Measurements from ENCODE around the gene TTC22.
A peak's percentile ranks its signal among the peaks of the same experiment; 100 is the strongest.
"Not testable (repeated sequence)": the region's sequence is repeated elsewhere in the genome, so short reads cannot be mapped to it uniquely, and the experiment has no call there.

Gene TTC22

GRCh38 chr1:54781023-54781723 is 19.9 kb downstream of the TTC22 start:
- no peak for DNase-seq

- no peak for DNase-seq
Measured at GRCh38 chr1:54777431-54777830, 23.7 kb downstream of the TTC22 start.

DNA sequence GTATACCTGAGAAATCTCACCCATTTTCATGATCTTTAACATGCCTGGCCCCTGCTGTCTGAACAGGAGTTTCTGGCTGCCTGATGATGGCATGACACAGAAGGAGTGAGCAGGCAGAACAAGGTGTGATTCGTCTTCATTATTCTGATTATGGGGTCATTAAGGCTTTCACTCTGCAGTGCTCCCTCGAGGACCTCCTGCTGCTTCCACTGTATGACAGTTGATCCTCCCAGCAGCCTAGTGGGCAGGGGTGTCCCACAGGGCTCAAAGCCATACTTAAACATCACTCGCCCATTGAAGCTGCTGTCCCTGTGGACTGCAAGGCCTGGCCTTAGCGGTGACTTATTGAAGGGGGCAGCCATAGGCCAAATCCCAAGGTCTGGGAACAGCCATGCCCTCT is 24.1 kb downstream of the TTC22 start:
- DNase-seq: no peak

DNA sequence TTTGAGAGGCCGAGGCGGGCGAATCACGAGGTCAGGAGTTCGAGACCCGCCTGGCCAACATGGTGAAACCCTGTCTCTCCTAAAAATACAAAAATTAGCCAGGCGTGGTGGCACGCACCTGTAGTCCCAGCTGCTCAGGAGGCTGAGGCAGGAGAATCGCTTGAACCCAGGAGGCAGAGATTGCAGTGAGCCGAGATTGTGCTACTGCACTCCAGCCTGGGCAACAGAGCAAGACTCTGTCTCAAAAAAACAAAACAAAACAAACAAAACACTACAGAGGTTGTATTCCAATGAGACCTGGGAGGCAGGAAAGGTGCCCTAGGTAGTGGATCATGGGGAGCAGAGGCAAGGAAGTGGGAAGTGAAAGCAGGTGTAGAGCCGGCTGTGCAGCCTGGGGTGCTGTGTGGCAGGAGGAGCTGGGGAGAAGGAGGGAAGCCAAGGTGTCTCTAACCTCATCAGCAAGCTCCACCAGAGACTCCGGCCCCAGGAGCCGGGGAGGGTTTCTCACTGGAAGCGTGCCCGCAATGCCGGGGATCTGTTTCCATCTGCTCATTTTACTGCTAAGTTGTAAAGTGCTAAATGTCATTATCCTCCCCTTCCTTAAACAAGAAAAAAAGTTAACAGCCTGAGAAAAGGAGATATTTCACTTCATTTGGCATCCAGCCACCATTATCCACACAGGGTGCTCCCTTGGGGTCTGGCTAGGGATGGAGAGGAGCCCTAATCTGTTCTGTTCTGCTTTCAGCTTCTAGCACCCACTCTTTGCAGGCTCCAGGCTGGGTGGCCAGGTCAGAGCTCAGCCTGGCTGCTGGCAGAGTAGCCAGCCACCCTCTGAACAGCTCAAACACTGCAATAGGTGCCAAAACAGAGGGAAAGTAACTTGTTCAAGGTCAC is 25.0 kb downstream of the TTC22 start:
- not testable (repeated sequence) for DNase-seq

DNA sequence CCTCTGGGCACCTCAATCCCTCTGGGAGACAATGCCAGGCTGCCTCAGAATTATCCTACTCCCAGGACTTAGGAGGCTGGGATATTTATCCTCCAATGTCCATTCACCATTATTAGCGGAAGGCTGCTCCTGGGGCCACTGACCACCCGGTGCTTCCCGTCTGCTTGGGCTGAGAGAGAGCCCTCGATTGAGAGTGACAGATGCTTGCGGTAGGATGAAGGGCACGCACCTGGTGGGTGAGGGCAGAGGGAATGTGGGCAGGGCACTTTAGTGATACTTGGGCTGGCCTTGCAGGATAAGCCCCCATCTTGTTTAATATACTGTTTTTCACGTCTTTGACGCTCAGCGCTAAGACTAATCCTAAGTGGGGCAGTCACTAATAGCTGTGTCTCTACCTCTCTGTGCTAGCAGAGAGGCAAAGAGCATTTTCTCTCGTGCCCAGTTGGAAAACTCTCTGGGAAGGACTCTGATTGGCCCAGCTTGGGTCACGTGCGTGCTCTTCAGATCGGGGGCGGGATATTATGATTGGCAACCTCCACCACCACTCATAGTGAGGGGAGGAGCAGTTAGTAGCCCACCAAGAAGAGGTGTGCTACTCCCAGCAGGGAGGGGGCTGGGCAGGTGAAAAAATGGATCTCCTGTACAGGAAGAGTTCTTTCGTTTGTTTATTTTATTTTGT is 26.2 kb downstream of the TTC22 start:
- DNase-seq: peak; percentile 13

DNA sequence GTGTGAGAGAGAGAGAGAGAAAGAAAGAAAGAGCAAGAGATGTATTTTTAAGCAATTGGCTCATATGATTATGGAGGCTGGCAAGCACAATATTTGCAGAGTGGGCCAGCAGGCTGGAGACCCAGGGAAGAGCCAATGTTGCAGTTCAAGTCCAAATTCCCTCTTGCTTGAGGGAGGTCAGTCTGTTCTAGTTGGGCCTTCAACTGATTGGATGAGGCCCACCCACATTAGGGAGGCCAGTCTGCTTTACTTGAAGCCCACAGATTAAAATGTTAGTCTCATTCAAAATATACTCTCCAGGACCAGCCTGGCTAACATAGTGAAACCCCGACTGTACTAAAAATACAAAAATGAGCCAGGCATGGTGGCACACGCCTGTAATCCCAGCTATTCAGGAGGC is 28.2 kb downstream of the TTC22 start:
- no peak for DNase-seq

DNA sequence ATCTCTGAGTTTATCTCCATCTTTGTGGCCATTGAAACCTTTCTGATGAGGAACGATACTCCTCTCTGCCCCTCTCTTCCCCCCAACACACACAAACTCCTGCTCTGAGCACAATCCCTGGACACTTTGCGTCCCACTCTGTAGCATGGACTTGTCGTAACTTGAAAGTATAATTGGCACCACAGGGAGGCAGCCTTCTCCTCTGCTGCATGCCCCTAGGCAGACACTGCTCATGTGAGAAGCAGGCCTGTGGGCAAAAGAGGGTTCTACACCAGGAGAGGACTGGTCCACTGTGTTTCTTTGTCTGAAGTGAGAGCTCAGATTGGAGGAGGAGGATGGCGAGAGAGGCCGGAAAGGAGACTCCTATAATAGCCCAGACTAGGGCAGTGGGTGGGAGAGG is 33.0 kb downstream of the TTC22 start:
- DNase-seq: no peak

DNA sequence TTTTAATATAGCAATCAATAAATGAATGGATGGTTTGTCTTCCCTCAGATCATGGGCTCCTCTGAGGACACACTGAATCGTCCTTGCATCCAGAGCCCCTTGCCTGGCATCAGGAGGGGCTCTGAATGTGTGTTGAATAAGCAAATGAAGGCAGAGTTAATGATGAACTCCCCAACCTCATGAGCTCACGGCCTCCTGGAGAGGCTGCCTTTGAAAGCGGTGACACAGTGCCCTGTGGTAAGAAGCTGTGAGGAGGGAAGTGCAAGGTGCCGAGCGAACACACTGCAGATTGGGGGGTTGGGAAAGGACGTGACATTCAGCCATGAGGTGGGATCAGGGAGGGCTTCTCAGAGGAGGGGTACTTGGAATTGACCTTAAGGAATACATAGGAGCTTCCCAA is 33.6 kb downstream of the TTC22 start:
- DNase-seq: no peak

GRCh38 chr1:54766726-54767125 is 34.4 kb downstream of the TTC22 start:
- DNase-seq: no peak

GRCh38 chr1:54764922-54765561 is 36.1 kb downstream of the TTC22 start:
- no peak for DNase-seq

GRCh38 chr1:54764133-54764921 is 36.8 kb downstream of the TTC22 start, which contains the start of gene PARS2:
PARS2 (minus strand) TSS chr1:54764523; CDS start chr1:54759161, 5,362 bp downstream.
- peak; percentile 99 for DNase-seq

GRCh38 chr1:54763816-54764132 is 37.3 kb downstream of the TTC22 start:
- peak; percentile 40 for DNase-seq

DNA sequence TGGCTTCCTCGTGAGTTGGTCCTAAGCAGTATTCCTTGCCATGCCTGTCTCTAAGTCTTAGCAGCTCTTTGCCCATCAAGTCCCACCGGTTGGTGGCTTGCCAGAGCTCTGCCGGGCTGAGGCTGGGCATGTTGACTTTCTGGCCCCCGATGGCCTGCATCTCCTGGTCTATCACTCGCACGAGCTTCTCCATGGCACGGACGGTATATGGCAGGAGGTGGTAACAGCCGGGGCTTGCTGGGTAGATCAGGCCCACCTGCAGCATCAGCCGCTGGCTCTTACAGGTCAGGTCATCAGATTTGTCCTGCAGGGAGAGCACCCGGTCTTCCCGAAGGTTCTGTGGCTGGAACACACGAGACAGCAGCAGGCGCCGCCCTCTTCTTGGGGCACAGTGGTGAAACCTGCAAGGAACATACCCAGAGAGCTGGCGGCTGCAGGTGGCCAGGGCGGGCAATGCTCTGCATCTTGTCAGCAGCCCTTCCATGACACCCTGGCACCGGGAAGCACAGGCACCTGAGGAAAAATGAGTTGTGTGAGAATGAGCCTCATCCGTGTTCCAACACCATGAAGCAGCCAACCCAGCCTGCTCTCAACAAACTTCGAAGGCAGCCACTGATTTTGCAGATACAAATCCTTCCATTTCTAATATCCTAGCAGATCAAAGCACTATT is 42.3 kb downstream of the TTC22 start:
- no peak for DNase-seq

GRCh38 chr1:54757833-54758232 is 43.3 kb downstream of the TTC22 start:
- no peak for DNase-seq

GRCh38 chr1:54754486-54755285 is 46.4 kb downstream of the TTC22 start:
- DNase-seq: no peak

DNA sequence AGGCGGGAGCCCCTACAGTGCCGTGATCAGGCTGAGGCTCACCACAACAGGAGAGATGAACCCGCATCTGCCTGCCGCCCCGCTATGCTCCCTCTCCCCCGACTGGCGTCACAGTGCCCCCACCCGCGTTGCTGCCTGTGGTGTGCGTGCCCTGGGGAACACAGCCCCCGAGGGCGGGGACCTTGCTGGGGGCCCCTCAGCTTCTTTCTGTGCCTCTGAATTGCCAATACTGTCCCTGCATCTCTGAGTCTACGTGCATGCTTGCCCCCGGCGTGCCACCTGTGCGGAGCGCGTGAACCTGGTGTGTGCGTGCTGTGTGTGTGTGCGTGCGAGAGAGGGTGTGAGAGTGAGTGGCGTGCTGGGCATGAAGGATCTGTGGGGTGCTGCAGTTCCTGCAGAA is 47.1 kb downstream of the TTC22 start:
- no peak for DNase-seq

GRCh38 chr1:54751426-54751825 is 49.7 kb downstream of the TTC22 start:
- DNase-seq: no peak

- DNase-seq: no peak
Measured at GRCh38 chr1:54750596-54750995, 50.5 kb downstream of the TTC22 start.

DNA sequence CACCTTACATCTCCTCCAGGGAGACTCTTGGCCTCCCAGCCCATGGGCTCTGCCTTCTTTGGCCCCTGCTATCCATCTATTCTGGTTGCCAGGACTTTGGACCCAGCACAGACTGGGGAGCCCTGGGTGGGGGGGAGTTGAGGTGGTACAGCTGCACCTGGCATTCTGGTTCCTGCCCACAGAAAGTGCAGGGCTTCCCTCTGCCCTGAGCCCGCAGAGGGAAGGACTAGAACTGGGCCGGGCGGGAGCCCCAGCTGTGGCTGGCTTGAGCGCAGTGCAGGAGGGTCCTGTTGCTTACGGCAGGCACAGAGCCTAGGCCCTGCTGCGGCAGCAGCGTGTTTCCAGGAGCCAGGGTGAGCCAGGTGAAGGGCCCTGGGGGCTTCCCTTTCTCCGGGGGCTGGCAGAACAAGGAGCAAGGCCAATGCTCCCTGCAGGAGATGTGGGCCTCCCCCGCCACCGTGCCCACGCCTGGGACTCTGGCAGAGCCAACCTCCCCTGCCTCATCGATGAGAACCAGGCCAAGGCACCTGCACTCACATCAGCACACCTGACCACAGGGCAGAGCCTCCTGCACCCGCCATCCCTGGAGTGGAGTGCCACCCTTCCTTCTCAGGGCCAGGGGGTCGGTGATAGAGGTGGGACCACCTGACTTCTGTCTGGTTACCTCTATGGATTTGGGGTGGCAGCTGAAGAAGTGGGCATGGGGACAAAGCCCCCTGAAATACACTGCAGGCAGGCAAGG is 52.9 kb downstream of the TTC22 start:
- no peak for DNase-seq

DNA sequence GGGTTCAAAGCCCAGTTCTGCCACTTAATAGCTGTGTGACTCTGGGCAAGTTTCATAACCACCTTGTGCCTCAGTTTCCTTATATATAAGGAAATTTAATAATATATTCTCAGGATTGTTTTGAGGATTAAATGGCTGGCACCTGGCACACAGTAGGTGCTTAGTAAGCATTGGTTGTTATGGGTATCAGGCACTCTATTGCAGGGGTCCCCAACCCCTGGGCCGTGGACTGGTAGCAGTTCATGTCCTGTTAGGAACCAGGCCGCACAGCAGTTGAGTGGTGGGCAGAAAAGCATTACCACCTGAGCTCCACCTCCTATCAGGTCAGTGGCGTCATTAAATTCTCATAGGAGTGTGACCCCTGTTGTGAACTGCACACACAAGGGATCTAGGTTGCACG is 55.3 kb downstream of the TTC22 start:
- DNase-seq: no peak

All from stimulated activated CD4-positive, alpha-beta T cell treated with anti-CD3 and anti-CD28 coated beads, Interleukin-15, amount 100 ng/mL, for 24 hours (primary cell).